ENCODE data around the gene TRIO.

TRIO gene

GRCh38 chr5:14146725-14147124, 3.6 kb downstream of the TRIO start:
- peak overlapping the region; percentile 94 for H3K4me3 ChIP-seq (ENCODE audit: low read length)
- no peak for DNase-seq (ENCODE audit: low read depth)
- no peak for TF ChIP-seq CTCF (conservative IDR thresholded peaks at IDR 0.05; ENCODE audit: low read length)

- no peak for DNase-seq (ENCODE audit: low read depth)
- no peak for TF ChIP-seq CTCF (conservative IDR thresholded peaks at IDR 0.05; ENCODE audit: low read length)
- peak overlapping the region; percentile 94 for H3K4me3 ChIP-seq (ENCODE audit: low read length)
Measured at GRCh38 chr5:14147210-14147609, 4.1 kb downstream of the TRIO start.

GRCh38 chr5:14148483-14148882, 5.3 kb downstream of the TRIO start:
- no peak for TF ChIP-seq CTCF (conservative IDR thresholded peaks at IDR 0.05; ENCODE audit: low read length)
- no peak for DNase-seq (ENCODE audit: low read depth)
- no peak overlapping the region for H3K4me3 ChIP-seq (ENCODE audit: low read length)

GRCh38 chr5:14148890-14149671, 5.9 kb downstream of the TRIO start:
- H3K4me3 ChIP-seq (ENCODE audit: low read length), result no peak overlapping the region
- DNase-seq (ENCODE audit: low read depth), result no peak
- no peak for TF ChIP-seq CTCF (conservative IDR thresholded peaks at IDR 0.05; ENCODE audit: low read length)

GRCh38 chr5:14149672-14150274, 6.6 kb downstream of the TRIO start:
- DNase-seq (ENCODE audit: low read depth), result no peak
- H3K4me3 ChIP-seq (ENCODE audit: low read length), result no peak overlapping the region
- no peak for TF ChIP-seq CTCF (conservative IDR thresholded peaks at IDR 0.05; ENCODE audit: low read length)

GRCh38 chr5:14151416-14151815, 8.3 kb downstream of the TRIO start:
- no peak for DNase-seq (ENCODE audit: low read depth)
- no peak for TF ChIP-seq CTCF (conservative IDR thresholded peaks at IDR 0.05; ENCODE audit: low read length)
- no peak overlapping the region for H3K4me3 ChIP-seq (ENCODE audit: low read length)
